Transverse colon (tissue), 4 donors: ENCODE measurements around the gene KCNK18. TPM values are rescaled to one million over a fixed set of nuclear protein-coding genes. Genes with fewer than 3 reads are reported as not detected.
A peak's percentile ranks its signal among the peaks of the same experiment; 100 is the strongest.

Experiments
- DNase-seq: peaks from one replicate; pipeline ENCODE4 v3.0.0-alpha.2; 2019
- H3K27ac ChIP-seq, 4 donors: fragments of 200-600 bp; sonication (generic); 2 replicates each; pipeline ENCODE4 v1.5.1; 2016 to 2018; ENCODE audit warnings: inconsistent platforms in 4 of 4
- H3K27me3 ChIP-seq: fragments of 200-600 bp; sonication (generic); 2 replicates; pipeline ENCODE4 v1.5.1; 2017; ENCODE audit warnings: inconsistent platforms
- H3K36me3 ChIP-seq, 4 donors: fragments of 200-600 bp; sonication (generic); 2 replicates each; pipeline ENCODE4 v1.5.1; 2017 to 2019; ENCODE audit warnings: inconsistent platforms in 4 of 4
- H3K4me1 ChIP-seq, 4 donors: fragments of 200-600 bp; sonication (generic); 2 replicates each; pipeline ENCODE4 v1.5.1; 2017 to 2020; ENCODE audit warnings: inconsistent platforms in 4 of 4
- H3K4me3 ChIP-seq, 4 donors: fragments of 200-600 bp; sonication (generic); 1 replicate in 1 of 4; 2 replicates in 3 of 4; pipeline versions ENCODE4 v1.5.1 to v1.6.1; 2017 to 2019; ENCODE audit warnings: inconsistent platforms in 4 of 4
- H3K9me3 ChIP-seq, 2 donors: fragments of 200-600 bp; sonication (generic); 2 replicates each; pipeline ENCODE4 v1.5.1; 2017 to 2019; ENCODE audit warnings: inconsistent platforms in 2 of 2
- EP300 ChIP-seq: sonication (generic); formaldehyde crosslinking; IDR thresholded peaks from one replicate; pipeline ENCODE4 v1.6.1; 2017; ENCODE audit warnings: antibody characterized with exemption, low read depth
- POLR2A ChIP-seq: fragments of 450-650 bp; IDR thresholded peaks from one replicate; pipeline ENCODE4 v1.6.1; 2016; ENCODE audit warnings: antibody characterized with exemption, mild to moderate bottlenecking, moderate library complexity
- POLR2AphosphoS5 ChIP-seq, 3 donors: sonication (generic); formaldehyde crosslinking; IDR thresholded peaks; one replicate each; pipeline ENCODE4 v1.6.1; 2016; ENCODE audit warnings: antibody characterized with exemption in 3 of 3
- WGBS, 2 donors: methylation state at CpG; one replicate each; pipeline ENCODE4 v1.1.5; 2018; ENCODE audit warnings: low coverage in 1 of 2; 5-methylcytosine and 5-hydroxymethylcytosine counted together
- in situ Hi-C, 4 donors: fragments of 200-750 bp; cut with MboI; loops; one replicate each; pipeline versions ENCODE4 v1.15.0 to v1.15.1; 2017; ENCODE audit warnings: low sequenced_read_pairs in 3 of 4, low pct_ligation_motif_present in 1 of 4, low pct_unique_long_range_greater_than_20kb in 1 of 4
- intact Hi-C: fragments of 100-400 bp; cut with DNase I; formaldehyde crosslinking; loops from one replicate; pipeline ENCODE4 v1.15.1; 2023; ENCODE audit warnings: low total_unique reads
- total RNA-seq, 4 donors: library from RNA; depleted of rRNA; stranded (reverse); fragments of >200 nt; gene quantifications; one replicate each; pipeline ENCODE4 v1.1.0, GENCODE V29; 2016
- TF ChIP-seq, protein P1 (sequence below), 5 experiments: fragments of 200-600 bp in 3 of 5; fragments of 450-650 bp in 2 of 5; sonication (generic) in 3 of 5; IDR thresholded peaks; 1 replicate in 2 of 5; 2 replicates in 3 of 5; pipeline ENCODE4 v1.5.1; 2016 to 2017; ENCODE audit warnings: antibody characterized with exemption in 5 of 5, inconsistent platforms in 3 of 5, mild to moderate bottlenecking in 2 of 5, moderate library complexity in 1 of 5

KCNK18 gene
- total RNA-seq, 4 donors from 2014 or later = not detected

- intact Hi-C loops = loop anchor here (5.0 kb wide), 1 partner anchor 1026 kb away; no protein-coding TSS in a partner anchor
- 3% methylated on average over 34 of the region's 52 CpGs; no CpG with 5 or more reads in 1 of the 2 donors for WGBS, 2 donors
- DNase-seq = peak; percentile 65
Measured at GRCh38 chr10:117216611-117217195, 19.4 kb downstream of the KCNK18 start.

GRCh38 chr10:117217196-117217761 lies 20.0 kb downstream of the KCNK18 start:
- Histone ChIP-seq H3K36me3 (no peaks in the 10 kb centered on the region), H3K27me3 (peaks cover 67% of the 10 kb centered on the region), H3K4me1 (peaks cover 0 to 13% (median 12%) of the 10 kb centered on the region in 4 donors), H3K27ac (no peak overlapping the region), H3K9me3 (no peaks in the 10 kb centered on the region), H3K4me3 (peak overlapping the region in 3 of 4 donors; percentile 24 to 58 (median 42))
- 20 to 21% methylated on average over 2 to 9 of the region's 22 CpGs for WGBS, 2 donors
- TF ChIP-seq POLR2A (no peak), EP300 (no peak), POLR2AphosphoS5 (IDR thresholded peaks at IDR 0.05) (no peak)
- TF ChIP-seq, protein P1, sequence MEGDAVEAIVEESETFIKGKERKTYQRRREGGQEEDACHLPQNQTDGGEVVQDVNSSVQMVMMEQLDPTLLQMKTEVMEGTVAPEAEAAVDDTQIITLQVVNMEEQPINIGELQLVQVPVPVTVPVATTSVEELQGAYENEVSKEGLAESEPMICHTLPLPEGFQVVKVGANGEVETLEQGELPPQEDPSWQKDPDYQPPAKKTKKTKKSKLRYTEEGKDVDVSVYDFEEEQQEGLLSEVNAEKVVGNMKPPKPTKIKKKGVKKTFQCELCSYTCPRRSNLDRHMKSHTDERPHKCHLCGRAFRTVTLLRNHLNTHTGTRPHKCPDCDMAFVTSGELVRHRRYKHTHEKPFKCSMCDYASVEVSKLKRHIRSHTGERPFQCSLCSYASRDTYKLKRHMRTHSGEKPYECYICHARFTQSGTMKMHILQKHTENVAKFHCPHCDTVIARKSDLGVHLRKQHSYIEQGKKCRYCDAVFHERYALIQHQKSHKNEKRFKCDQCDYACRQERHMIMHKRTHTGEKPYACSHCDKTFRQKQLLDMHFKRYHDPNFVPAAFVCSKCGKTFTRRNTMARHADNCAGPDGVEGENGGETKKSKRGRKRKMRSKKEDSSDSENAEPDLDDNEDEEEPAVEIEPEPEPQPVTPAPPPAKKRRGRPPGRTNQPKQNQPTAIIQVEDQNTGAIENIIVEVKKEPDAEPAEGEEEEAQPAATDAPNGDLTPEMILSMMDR (IDR thresholded peaks at IDR 0.05) = no peak
- in situ Hi-C loops (loop anchor here in 3 of 4 donors (10.0 to 25.0 kb wide), 4 partner anchors 220 to 1028 kb away; no protein-coding TSS in a partner anchor), intact Hi-C loops (loop anchor here (5.0 kb wide), 1 partner anchor 1025 kb away; no protein-coding TSS in a partner anchor)
- peak; percentile 32 for DNase-seq

More at GRCh38 chr10:117216611-117217195, 19.4 kb downstream of the KCNK18 start:
- Histone ChIP-seq H3K9me3 (no peaks in the 10 kb centered on the region), H3K36me3 (no peaks in the 10 kb centered on the region), H3K4me1 (peaks cover 0 to 13% (median 12%) of the 10 kb centered on the region in 4 donors), H3K27me3 (peaks cover 71% of the 10 kb centered on the region), H3K27ac (no peak overlapping the region), H3K4me3 (peak overlapping the region in 3 of 4 donors; percentile 24 to 58 (median 42))
- TF ChIP-seq POLR2AphosphoS5 (IDR thresholded peaks at IDR 0.05) (no peak), POLR2A (no peak), EP300 (no peak)
- TF ChIP-seq, protein P1 (IDR thresholded peaks at IDR 0.05) = peak; percentile 98 to 100 (median 100)
- in situ Hi-C loops = loop anchor here in 3 of 4 donors (10.0 to 25.0 kb wide), 4 partner anchors 221 to 1028 kb away; no protein-coding TSS in a partner anchor

DNA sequence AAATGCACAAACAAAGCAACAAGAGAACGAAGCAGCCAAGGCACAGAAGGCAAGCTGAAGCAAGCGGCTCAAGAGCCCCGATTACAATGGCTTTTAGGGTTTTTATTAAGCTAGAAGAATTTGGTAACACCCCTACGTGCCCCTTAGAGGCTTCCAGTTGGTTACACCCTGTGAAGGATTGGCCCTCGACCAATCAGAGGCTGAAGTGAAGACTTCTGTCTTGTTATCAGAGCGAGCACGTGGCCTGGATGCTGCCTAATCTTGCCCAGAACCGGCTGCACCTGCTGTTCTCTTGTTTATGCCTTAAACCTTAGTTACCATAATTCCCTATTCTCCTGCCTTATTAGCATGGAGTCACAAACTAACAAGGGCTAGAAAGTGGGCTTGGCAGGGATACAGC lies 21.4 kb downstream of the KCNK18 start:
- WGBS, 2 donors = 73 to 88% methylated on average over 3 to 8 of the region's 8 CpGs
- Histone ChIP-seq H3K27ac (no peak overlapping the region), H3K4me1 (peaks cover 0 to 13% (median 12%) of the 10 kb centered on the region in 4 donors), H3K27me3 (peaks cover 56% of the 10 kb centered on the region), H3K36me3 (no peaks in the 10 kb centered on the region), H3K9me3 (no peaks in the 10 kb centered on the region), H3K4me3 (no peak overlapping the region)
- DNase-seq = no peak
- in situ Hi-C loops (loop anchor here in 3 of 4 donors (10.0 to 25.0 kb wide), 4 partner anchors 219 to 1026 kb away; no protein-coding TSS in a partner anchor), intact Hi-C loops (loop anchor here (5.0 kb wide), 1 partner anchor 1024 kb away; no protein-coding TSS in a partner anchor)
- TF ChIP-seq EP300 (no peak), POLR2A (no peak), POLR2AphosphoS5 (IDR thresholded peaks at IDR 0.05) (no peak)
- TF ChIP-seq, protein P1 (IDR thresholded peaks at IDR 0.05) = no peak

DNA sequence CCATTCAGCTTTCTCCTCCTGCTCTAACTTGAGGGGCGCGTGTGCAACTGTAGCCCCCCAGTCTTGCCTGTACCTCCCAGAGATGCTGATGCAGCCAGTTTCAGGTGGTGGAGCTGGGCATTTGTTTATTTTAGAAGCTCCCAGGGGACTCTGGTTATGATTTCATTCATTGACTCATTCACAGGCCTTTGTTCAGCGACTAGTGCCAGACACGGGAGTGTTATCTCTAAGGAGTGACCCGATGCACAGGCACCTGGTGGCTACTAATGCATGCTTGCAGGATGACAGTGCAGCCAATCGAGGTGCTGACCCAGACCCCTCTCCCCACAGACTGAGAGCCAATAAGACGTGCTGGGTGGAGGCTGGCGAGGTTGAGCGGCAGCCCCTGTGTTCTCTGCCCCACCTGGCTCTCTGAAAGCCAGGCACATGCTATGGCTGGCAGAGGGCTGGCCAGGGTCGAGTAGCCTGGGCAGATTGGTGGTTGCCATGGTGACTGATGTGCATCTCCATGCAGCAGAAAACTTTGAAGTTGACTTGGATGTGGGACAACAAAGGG lies 23.9 kb downstream of the KCNK18 start:
- Histone ChIP-seq H3K36me3 (no peaks in the 10 kb centered on the region), H3K4me3 (no peak overlapping the region), H3K9me3 (no peaks in the 10 kb centered on the region), H3K4me1 (peaks cover 0 to 13% (median 11%) of the 10 kb centered on the region in 4 donors), H3K27ac (no peak overlapping the region), H3K27me3 (peaks cover 32% of the 10 kb centered on the region)
- intact Hi-C loops (no loop called here), in situ Hi-C loops (loop anchor here in 3 of 4 donors (25.0 kb wide), 3 partner anchors 216 to 1016 kb away; no protein-coding TSS in a partner anchor)
- no peak for DNase-seq
- WGBS, 2 donors = 58% methylated on average over 10 of the region's 10 CpGs; no CpG with 5 or more reads in 1 of the 2 donors
- TF ChIP-seq POLR2A = no peak
- no peak for TF ChIP-seq POLR2AphosphoS5 (IDR thresholded peaks at IDR 0.05)
- no peak for TF ChIP-seq EP300
- TF ChIP-seq, protein P1 (IDR thresholded peaks at IDR 0.05) = no peak
